HepG2 (cell line): ENCODE data around the gene BRCA2.

Experiments
- CC2D1A ChIP-seq: sonication (generic); formaldehyde crosslinking; IDR thresholded peaks from 2 replicates; pipeline ENCODE4 v1.8.1; 2023; ENCODE audit warnings: mild to moderate bottlenecking, missing genetic modification reagents
- ELF1 ChIP-seq: sonication (generic); formaldehyde crosslinking; IDR thresholded peaks from 2 replicates; pipeline ENCODE4 v1.4.0; 2020; ENCODE audit warnings: missing genetic modification reagents
- RFX5 ChIP-seq: IDR thresholded peaks from 2 replicates; pipeline ENCODE4 v1.6.1; 2011; ENCODE audit warnings: low read depth, low read length, improper control_type of control experiment
- ZNF292 ChIP-seq: sonication (generic); formaldehyde crosslinking; IDR thresholded peaks from 2 replicates; pipeline ENCODE4 v1.8.1; 2022; ENCODE audit warnings: mild to moderate bottlenecking, low read depth, missing genetic modification reagents, borderline replicate concordance

- TF ChIP-seq ELF1 (CRISPR knock-in tag) (no peak), ZNF292 (no peak), CC2D1A (no peak), RFX5 (no peak)
These were observed 4.0 kb upstream of the BRCA2 start for GRCh38 chr13:32311188-32311897.
